DMS 273 (cell line): Measurements from ENCODE around the gene KCNQ1.

Source experiments
- DNase-seq: peaks from one replicate; lab custom pipeline; 2025; ENCODE audit not compliant: unreplicated experiment; lab: John Stamatoyannopoulos, UW

KCNQ1 gene

GRCh38 chr11:2693271-2694261 is 248.8 kb downstream of the KCNQ1 start:
- no peak for DNase-seq

GRCh38 chr11:2694495-2694894 is 249.7 kb downstream of the KCNQ1 start:
- no peak for DNase-seq

- DNase-seq: no peak
Measured at GRCh38 chr11:2694995-2695939, 250.5 kb downstream of the KCNQ1 start.

GRCh38 chr11:2696455-2696854 is 251.6 kb downstream of the KCNQ1 start:
- DNase-seq: no peak

GRCh38 chr11:2697866-2698265 is 253.1 kb downstream of the KCNQ1 start:
- DNase-seq: no peak

- DNase-seq: peak; percentile 8
Measured at GRCh38 chr11:2698386-2699184, 253.8 kb downstream of the KCNQ1 start.

GRCh38 chr11:2699185-2699530 is 254.3 kb downstream of the KCNQ1 start:
- DNase-seq: peak; percentile 27

GRCh38 chr11:2699531-2700414 is 255.0 kb downstream of the KCNQ1 start, which contains the start of gene KCNQ1OT1:
TSS of gene KCNQ1OT1 (minus strand) at chr11:2699994.
- DNase-seq: peak; percentile 87

- peak; percentile 22 for DNase-seq
Measured at GRCh38 chr11:2700415-2701211, 255.8 kb downstream of the KCNQ1 start.

- DNase-seq: no peak
Measured at GRCh38 chr11:2701230-2701629, 256.4 kb downstream of the KCNQ1 start.

GRCh38 chr11:2701898-2702434 is 257.2 kb downstream of the KCNQ1 start:
- no peak for DNase-seq

GRCh38 chr11:2702771-2703362 is 258.1 kb downstream of the KCNQ1 start:
- DNase-seq: no peak

GRCh38 chr11:2703363-2704141 is 258.7 kb downstream of the KCNQ1 start:
- DNase-seq: peak; percentile 26

GRCh38 chr11:2704356-2704755 is 259.5 kb downstream of the KCNQ1 start:
- DNase-seq: no peak

- DNase-seq: peak; percentile 32
Measured at GRCh38 chr11:2704896-2705606, 260.2 kb downstream of the KCNQ1 start.

- DNase-seq: no peak
Measured at GRCh38 chr11:2706321-2706720, 261.5 kb downstream of the KCNQ1 start.

- no peak for DNase-seq
Measured at GRCh38 chr11:2707736-2708135, 262.9 kb downstream of the KCNQ1 start.
